MCF 10A (cell line): Measurements from ENCODE around the gene RND2. TPM values are rescaled to one million over a fixed set of nuclear protein-coding genes. Genes with fewer than 3 reads are reported as not detected.

Source experiments
- BruUV-seq: library from RNA; stranded (reverse); fragments of 400-500 nt; replicated peaks from 2 replicates; lab custom pipeline; 2021; lab: Mats Ljungman, UMichigan
- CTCF ChIA-PET: fragments of 300-600 bp; sonication (Branson Sonifier 250); formaldehyde crosslinking; extraction: SDS; loops from one replicate; lab custom pipeline; 2021; ENCODE audit warnings: antibody characterized with exemption, inconsistent platforms; lab: Yijun Ruan, JAX
- POLR2A ChIA-PET: fragments of 300-600, 350-650 bp; sonication (Branson Sonifier 250); formaldehyde crosslinking; extraction: SDS; loops from one replicate; lab custom pipeline; 2020; ENCODE audit warnings: antibody characterized with exemption, inconsistent platforms; lab: Yijun Ruan, JAX
- DNase-seq: peaks from one replicate; pipeline ENCODE4 v3.0.0-alpha.2; 2018; ENCODE audit not compliant: unreplicated experiment
- H3K27ac Mint-ChIP-seq: one replicate; pipeline ENCODE4 v1.8.0; 2022; ENCODE audit warnings: mild to moderate bottlenecking, low read depth, mixed read lengths; ENCODE audit not compliant: unreplicated experiment
- H3K27me3 Mint-ChIP-seq: one replicate; pipeline ENCODE4 v1.8.0; 2022; ENCODE audit warnings: mixed read lengths; ENCODE audit not compliant: insufficient read depth, unreplicated experiment
- H3K36me3 Mint-ChIP-seq: one replicate; pipeline ENCODE4 v1.8.0; 2022; ENCODE audit warnings: mild to moderate bottlenecking, moderate library complexity, mixed read lengths; ENCODE audit not compliant: insufficient read depth, unreplicated experiment
- H3K4me1 Mint-ChIP-seq: one replicate; pipeline ENCODE4 v1.8.0; 2022; ENCODE audit warnings: mixed read lengths; ENCODE audit not compliant: insufficient read depth, unreplicated experiment
- H3K4me3 Mint-ChIP-seq: one replicate; pipeline ENCODE4 v1.8.0; 2022; ENCODE audit warnings: mild to moderate bottlenecking, moderate library complexity, mixed read lengths; ENCODE audit not compliant: unreplicated experiment
- H3K9me3 Mint-ChIP-seq: one replicate; pipeline ENCODE4 v1.8.0; 2022; ENCODE audit warnings: mixed read lengths; ENCODE audit not compliant: unreplicated experiment
- CTCF ChIP-seq: fragments of 200-600 bp; IDR thresholded peaks from one replicate; pipeline ENCODE4 v1.8.0; 2022; ENCODE audit warnings: antibody characterized with exemption, mild to moderate bottlenecking; ENCODE audit not compliant: unreplicated experiment
- intact Hi-C: fragments of 100-400 bp; cut with micrococcal nuclease; formaldehyde crosslinking; loops from 2 replicates; pipeline ENCODE4 v1.14.1; 2022
- total RNA-seq: library from RNA; stranded (reverse); gene quantifications from 2 replicates; pipeline ENCODE4 v1.2.3, GENCODE V29; 2022

RND2 gene
- total RNA-seq, 1 experiment from 2014 or later = 0.16 TPM

DNA sequence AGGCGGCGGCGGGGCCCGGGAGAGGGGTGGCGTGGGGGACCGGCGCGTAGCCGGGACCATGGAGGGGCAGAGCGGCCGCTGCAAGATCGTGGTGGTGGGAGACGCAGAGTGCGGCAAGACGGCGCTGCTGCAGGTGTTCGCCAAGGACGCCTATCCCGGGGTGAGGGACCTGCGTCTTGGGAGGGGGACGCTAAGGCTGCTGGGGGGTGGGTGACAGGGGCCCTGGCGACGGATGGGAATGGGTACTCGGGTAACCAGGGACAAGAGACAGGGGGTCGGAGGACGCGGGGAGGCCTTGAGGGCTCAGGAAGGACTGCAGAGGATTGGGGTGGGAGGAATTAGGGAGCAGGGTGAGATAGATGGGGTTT is 243 bp downstream of the RND2 start:
- no TSS peak for BruUV-seq
- Mint-ChIP-seq H3K4me3 (peak overlapping the region; percentile 39), H3K27me3 (no peaks in the 10 kb centered on the region), H3K9me3 (no peaks in the 10 kb centered on the region), H3K27ac (peak overlapping the region; percentile 61), H3K4me1 (peaks cover 12% of the 10 kb centered on the region), H3K36me3 (peaks cover 13% of the 10 kb centered on the region)
- CTCF ChIA-PET = interaction anchor here (0.9 to 1.4 kb wide), 4 partner anchors 9 to 177 kb away, joined by 3 read pairs; no protein-coding TSS in a partner anchor
- TF ChIP-seq CTCF = no peak
- intact Hi-C loops = loop anchor here (10.0 kb wide), 1 partner anchor 310 kb away; no protein-coding TSS in a partner anchor
- DNase-seq = no peak
- POLR2A ChIA-PET = interaction anchor here (1.3 to 5.9 kb wide), 4 partner anchors 19 to 146 kb away, joined by 4 to 58 read pairs (median 16); partner anchors contain the start of genes IFI35, NBR1 and RPL27

DNA sequence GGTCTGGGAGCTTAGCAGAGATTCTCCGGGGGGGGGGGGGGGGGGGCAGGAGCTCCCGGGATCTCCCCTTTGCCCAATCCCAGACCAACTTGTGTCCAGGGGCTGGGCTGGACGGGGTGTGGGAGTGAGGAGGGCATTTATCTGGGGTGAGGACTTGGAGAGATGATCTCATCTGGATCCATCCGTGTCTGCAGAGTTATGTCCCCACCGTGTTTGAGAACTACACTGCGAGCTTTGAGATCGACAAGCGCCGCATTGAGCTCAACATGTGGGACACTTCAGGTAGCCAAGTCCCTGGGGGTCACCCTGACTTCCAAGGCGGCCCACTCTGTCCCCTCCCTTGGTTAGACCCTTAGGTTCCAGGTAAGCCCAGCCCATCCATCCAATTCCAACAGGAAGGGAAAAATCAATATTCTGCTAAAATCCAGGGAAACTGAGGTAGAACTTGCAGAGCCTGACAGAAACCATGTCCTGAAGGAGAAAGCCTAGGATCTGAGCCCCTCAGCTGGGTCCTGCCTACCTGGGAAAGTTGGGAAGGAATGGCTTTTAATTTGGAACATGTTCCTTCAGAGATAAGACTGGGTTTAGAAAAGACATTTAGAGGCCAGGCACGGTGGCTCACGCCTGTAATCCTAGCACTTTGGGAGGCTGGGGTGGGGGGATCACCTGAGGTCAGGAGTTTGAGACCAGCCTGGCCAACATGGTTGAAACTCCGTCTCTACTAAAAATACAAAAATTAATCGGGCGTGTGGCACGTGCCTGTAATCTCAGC is 921 bp downstream of the RND2 start:
- Mint-ChIP-seq H3K9me3 (no peaks in the 10 kb centered on the region), H3K27ac (no peak overlapping the region), H3K4me1 (peaks cover 12% of the 10 kb centered on the region), H3K27me3 (no peaks in the 10 kb centered on the region), H3K4me3 (peak overlapping the region; percentile 39), H3K36me3 (peaks cover 12% of the 10 kb centered on the region)
- CTCF ChIA-PET = interaction anchor here (0.6 kb wide), 1 partner anchor 190 kb away, joined by 3 read pairs; no protein-coding TSS in a partner anchor
- no peak for TF ChIP-seq CTCF
- POLR2A ChIA-PET = interaction anchor here (0.6 to 5.9 kb wide), 2 partner anchors 27 to 334 kb away, joined by 3 to 58 read pairs; partner anchors contain the start of gene RPL27
- BruUV-seq = no TSS peak
- intact Hi-C loops = loop anchor here (10.0 kb wide), 1 partner anchor 309 kb away; no protein-coding TSS in a partner anchor
- no peak for DNase-seq

DNA sequence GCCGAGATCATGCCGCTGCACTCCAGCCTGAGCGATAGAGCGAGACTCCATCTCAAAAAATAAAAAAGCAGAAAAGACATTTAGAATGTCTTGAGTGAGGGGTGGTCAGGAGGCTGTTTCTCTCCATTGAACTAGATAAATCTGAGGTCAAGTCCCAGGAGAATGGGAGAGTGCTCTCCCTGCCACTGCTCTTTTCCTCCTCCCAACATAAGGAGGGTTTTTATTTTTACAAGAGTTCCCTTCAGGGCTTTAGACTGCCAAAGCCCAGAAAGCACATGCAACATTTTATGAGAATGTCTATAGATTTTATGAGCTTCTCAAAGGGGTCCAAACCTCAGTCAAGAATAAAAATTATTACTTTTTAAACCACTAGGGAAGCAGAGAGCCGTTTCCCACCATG is 1.6 kb downstream of the RND2 start:
- ChIA-PET POLR2A (interaction anchor here (0.6 to 0.7 kb wide), 3 partner anchors 36 to 587 kb away, joined by 3 read pairs; no protein-coding TSS in a partner anchor), CTCF (interaction anchor here (0.7 kb wide), 1 partner anchor 97 kb away, joined by 3 read pairs; no protein-coding TSS in a partner anchor)
- Mint-ChIP-seq H3K36me3 (peaks cover 5% of the 10 kb centered on the region), H3K9me3 (no peaks in the 10 kb centered on the region), H3K4me3 (no peak overlapping the region), H3K27me3 (no peaks in the 10 kb centered on the region), H3K4me1 (peaks cover 12% of the 10 kb centered on the region), H3K27ac (no peak overlapping the region)
- no peak for TF ChIP-seq CTCF
- DNase-seq = no peak
- no TSS peak for BruUV-seq
- intact Hi-C loops = loop anchor here (10.0 kb wide), 1 partner anchor 308 kb away; no protein-coding TSS in a partner anchor
